Fibroblast of pulmonary artery (primary cell): ENCODE results near the gene OR2A12.
"Not testable (repeated sequence)": the region's sequence is repeated elsewhere in the genome, so short reads cannot be mapped to it uniquely, and the experiment has no call there.

Source experiments
- DNase-seq: peaks from one replicate; pipeline ENCODE4 v3.0.0-alpha.2; 2010; ENCODE audit warnings: low read depth
- H3K4me3 ChIP-seq: replicated peaks from 2 replicates; pipeline ENCODE4 v1.5.1; 2011; ENCODE audit warnings: low read depth, mild to moderate bottlenecking, control low read depth, low read length, moderate library complexity
- TF ChIP-seq, protein P1 (sequence below): IDR thresholded peaks from 2 replicates; pipeline ENCODE4 v1.5.1; 2011; ENCODE audit warnings: mild to moderate bottlenecking, control low read depth, low read length, inconsistent platforms; ENCODE audit errors: missing control alignments

OR2A12 gene

DNA sequence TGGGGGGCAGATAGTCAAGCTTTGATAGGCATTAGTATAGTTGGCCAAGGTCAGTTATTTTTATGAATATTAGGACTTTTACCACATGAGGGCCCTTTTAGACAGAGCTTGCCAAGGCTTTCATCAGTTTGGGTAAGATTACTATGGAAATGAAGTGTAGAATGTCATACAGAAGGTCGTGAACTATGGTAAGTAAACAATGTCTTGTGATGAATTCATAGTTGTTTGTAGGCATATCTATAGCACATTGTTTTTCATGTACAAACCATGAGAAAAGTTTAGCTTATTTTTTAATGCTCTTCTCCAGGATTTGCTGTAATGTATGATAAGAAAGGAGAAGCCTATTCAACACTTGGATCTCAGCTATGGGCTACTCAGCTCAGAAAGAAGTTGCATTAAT, 27.6 kb downstream of the OR2A12 start:
- TF ChIP-seq, protein P1, sequence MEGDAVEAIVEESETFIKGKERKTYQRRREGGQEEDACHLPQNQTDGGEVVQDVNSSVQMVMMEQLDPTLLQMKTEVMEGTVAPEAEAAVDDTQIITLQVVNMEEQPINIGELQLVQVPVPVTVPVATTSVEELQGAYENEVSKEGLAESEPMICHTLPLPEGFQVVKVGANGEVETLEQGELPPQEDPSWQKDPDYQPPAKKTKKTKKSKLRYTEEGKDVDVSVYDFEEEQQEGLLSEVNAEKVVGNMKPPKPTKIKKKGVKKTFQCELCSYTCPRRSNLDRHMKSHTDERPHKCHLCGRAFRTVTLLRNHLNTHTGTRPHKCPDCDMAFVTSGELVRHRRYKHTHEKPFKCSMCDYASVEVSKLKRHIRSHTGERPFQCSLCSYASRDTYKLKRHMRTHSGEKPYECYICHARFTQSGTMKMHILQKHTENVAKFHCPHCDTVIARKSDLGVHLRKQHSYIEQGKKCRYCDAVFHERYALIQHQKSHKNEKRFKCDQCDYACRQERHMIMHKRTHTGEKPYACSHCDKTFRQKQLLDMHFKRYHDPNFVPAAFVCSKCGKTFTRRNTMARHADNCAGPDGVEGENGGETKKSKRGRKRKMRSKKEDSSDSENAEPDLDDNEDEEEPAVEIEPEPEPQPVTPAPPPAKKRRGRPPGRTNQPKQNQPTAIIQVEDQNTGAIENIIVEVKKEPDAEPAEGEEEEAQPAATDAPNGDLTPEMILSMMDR: no peak
- peak; percentile 8 for DNase-seq

DNA sequence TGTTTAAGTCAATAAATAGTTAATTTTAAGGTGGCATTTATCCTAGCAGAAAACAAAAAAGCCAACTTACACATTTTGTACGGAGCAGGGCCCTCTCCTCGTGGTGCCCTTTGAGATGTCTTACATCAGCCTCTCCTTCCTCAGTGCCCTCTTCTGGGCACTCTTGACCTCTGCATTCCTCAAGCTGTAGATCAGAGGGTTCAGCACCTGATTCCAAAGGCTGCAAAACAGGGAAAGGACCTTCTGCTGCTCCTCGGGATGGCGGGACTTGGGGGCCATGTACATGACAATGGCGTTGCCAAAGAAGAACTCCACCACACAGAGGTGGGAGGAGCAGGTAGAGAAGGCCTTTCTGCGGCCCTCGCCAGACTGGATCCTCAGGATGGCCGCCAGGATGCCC, 32.3 kb downstream of the OR2A12 start:
- TF ChIP-seq, protein P1: no peak

More for the DNA sequence above, 27.6 kb downstream of the OR2A12 start:
- no peak overlapping the region for H3K4me3 ChIP-seq

DNA sequence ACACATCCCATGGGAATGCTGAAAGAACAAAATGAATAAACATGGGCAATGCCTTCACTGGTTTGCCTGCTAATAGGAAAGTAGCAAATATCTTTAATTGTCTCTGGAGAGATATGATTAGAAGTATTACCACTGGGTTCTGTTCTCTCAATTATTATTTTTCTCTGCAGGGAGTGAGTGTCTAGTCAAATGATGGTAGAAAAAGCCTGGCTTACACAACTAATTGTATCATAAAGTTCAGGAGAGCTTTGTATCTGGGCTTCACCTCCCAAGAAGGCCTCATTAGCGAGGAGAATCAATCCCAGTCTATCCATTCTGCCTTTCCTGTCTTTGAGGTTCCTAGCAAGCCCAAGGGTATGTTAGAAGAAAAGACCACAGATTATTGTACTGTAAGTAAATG, 36.8 kb downstream of the OR2A12 start, which contains the start of gene OR2A14:
Gene OR2A14 (plus strand): TSS at position 301 of the 400 bp plus-strand sequence. CDS start 5,937 bp downstream, outside the sequence.
- DNase-seq: no peak
- TF ChIP-seq, protein P1: no peak
- no peak within 1 kb of the TSS for H3K4me3 ChIP-seq

More for the DNA sequence above, 32.3 kb downstream of the OR2A12 start:
- no peak for DNase-seq
- H3K4me3 ChIP-seq: no peak overlapping the region

DNA sequence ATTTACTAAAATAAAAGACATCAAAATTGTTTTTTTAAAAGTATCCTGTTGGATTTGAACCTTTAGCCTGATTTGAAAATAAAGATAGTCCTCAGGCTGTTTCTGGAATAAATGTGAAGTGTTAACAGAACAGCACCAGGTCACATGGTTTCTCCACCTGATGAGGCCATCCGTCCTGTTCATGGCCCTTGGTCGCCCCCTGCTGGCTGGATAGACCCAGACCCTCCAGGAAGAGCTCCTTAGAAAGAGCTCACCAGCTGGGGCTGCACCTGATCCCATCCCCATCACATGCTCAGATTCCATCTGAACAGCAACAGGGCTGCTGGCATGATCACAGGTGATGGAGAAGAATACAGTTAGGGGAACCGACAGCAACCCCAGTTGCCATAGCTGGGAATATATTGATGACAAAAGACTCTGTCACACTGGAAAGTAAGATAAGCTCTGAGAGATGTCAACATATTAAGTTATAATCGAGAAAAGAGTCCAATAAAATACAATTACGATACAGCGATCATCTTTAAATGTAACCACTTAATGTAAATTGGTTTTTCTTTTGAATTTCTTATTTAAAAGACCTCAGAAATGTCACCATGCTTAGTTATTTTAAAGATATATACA, 41.7 kb downstream of the OR2A12 start:
- TF ChIP-seq, protein P1: peak; percentile 95
- H3K4me3 ChIP-seq: no peak overlapping the region
- peak; percentile 89 for DNase-seq

DNA sequence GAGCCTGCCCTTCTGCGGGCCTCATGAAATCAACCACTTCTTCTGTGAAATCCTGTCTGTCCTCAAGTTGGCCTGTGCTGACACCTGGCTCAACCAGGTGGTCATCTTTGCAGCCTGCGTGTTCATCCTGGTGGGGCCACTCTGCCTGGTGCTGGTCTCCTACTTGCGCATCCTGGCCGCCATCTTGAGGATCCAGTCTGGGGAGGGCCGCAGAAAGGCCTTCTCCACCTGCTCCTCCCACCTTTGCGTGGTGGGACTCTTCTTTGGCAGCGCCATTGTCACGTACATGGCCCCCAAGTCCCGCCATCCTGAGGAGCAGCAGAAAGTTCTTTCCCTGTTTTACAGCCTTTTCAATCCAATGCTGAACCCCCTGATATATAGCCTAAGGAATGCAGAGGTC, 43.5 kb downstream of the OR2A12 start:
- DNase-seq, H3K4me3 ChIP-seq: not testable (repeated sequence)

DNA sequence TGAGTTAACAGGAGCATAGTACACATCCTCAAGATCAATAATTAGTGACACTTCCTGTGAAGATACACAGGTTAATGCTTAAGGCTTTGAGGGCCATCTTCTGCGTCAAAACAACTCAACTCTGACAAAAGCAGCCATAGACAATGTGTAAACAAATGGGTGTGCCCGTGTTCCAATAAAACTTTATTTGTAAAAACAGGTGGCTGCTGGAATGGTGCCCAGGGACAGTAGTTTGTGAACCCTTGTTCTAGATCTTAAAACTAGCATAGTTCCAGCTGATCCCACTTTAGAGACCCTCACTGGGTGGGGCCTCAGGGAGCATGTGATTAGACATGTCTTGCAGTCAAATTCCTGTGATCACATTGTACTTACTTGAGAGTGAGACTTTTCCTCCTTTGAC, 44.7 kb downstream of the OR2A12 start:
- no peak for DNase-seq
- no peak overlapping the region for H3K4me3 ChIP-seq
- TF ChIP-seq, protein P1: no peak

DNA sequence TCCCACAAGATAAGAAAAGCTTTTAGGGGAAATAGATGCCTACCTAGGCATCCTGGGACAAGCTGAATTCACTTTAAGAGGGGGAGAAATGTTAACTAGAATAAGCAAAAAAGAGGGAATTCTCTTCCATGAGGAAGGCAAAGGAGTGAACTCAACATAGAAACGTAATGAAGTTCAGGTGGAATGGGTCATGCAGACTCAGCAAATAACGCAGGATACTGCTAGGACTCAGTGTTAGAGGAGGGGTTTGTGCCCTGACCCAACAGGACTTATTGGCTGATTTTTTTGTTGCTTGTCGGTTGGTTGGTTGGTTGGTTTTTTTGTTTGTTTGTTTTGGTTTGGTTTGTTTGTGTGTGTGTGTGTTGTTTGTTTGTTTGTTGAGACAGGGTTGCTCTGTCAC, 46.2 kb downstream of the OR2A12 start:
- H3K4me3 ChIP-seq: no peak overlapping the region
- TF ChIP-seq, protein P1: no peak
- no peak for DNase-seq
